H1 (cell line): ENCODE measurements around the gene EHD2.

Experiments used
- ASH2L ChIP-seq: fragments of 200-600, 300-600 bp; sonication (generic); IDR thresholded peaks from one replicate; pipeline ENCODE4 v1.7.1; 2017; ENCODE audit warnings: low read length
- CHD1 ChIP-seq: IDR thresholded peaks from 2 replicates; pipeline ENCODE4 v1.6.1; 2012; ENCODE audit warnings: low read depth, low read length, improper control_type of control experiment
- EZH2 ChIP-seq: fragments of 200-600 bp; sonication (generic); IDR thresholded peaks from 2 replicates; pipeline ENCODE4 v1.7.1; 2012; ENCODE audit warnings: low read depth, mild to moderate bottlenecking, moderate library complexity, low read length, inconsistent platforms; ENCODE audit not compliant: severe bottlenecking
- POLR2A ChIP-seq, 2 experiments: IDR thresholded peaks; 1 replicate in 1 of 2; 2 replicates in 1 of 2; pipeline ENCODE4 v1.6.1; 2011; ENCODE audit warnings: low read depth in 2 of 2, low read length in 2 of 2, mild to moderate bottlenecking in 2 of 2; ENCODE audit errors: control extremely low read depth in 1 of 2
- SAP30 ChIP-seq: fragments of 300-600 bp; sonication (generic); IDR thresholded peaks from 2 replicates; pipeline ENCODE4 v1.7.1; 2012; ENCODE audit warnings: low read length, moderate library complexity, mild to moderate bottlenecking, inconsistent platforms; ENCODE audit not compliant: insufficient read depth, insufficient replicate concordance
- SIN3A ChIP-seq, 2 experiments: IDR thresholded peaks in 1 of 2; conservative IDR thresholded peaks in 1 of 2; 2 replicates each; pipeline ENCODE4 v1.6.1; 2011 to 2012; ENCODE audit warnings: low read length in 2 of 2, improper control_type of control experiment in 1 of 2, low read depth in 1 of 2, mild to moderate bottlenecking in 1 of 2
- TCF12 ChIP-seq: IDR thresholded peaks from 2 replicates; pipeline ENCODE4 v1.6.1; 2011; ENCODE audit warnings: low read depth, mild to moderate bottlenecking, low read length
- TF ChIP-seq, protein P1 (sequence below), 3 experiments: IDR thresholded peaks; 1 replicate in 2 of 3; 2 replicates in 1 of 3; pipeline versions ENCODE4 v1.5.1 to v1.6.1; 2011; ENCODE audit warnings: low read length in 3 of 3, mild to moderate bottlenecking in 3 of 3, inconsistent platforms in 2 of 3, low read depth in 1 of 3, moderate library complexity in 1 of 3; ENCODE audit not compliant: insufficient read depth in 1 of 3; ENCODE audit errors: control extremely low read depth in 1 of 3

- TF ChIP-seq EZH2 (no peak), TCF12 (no peak), POLR2A (IDR thresholded peaks at IDR 0.05; ENCODE audit: control extremely low read depth in 1 of 2, low read depth in 2 of 2, low read length in 2 of 2) (no peak), ASH2L (no peak), SAP30 (no peak), CHD1 (no peak), SIN3A (conservative IDR thresholded peaks at IDR 0.05 in 1 of 2, IDR thresholded peaks at IDR 0.05 in 1 of 2; ENCODE audit: low read depth in 1 of 2, low read length in 2 of 2) (no peak)
- TF ChIP-seq, protein P1, sequence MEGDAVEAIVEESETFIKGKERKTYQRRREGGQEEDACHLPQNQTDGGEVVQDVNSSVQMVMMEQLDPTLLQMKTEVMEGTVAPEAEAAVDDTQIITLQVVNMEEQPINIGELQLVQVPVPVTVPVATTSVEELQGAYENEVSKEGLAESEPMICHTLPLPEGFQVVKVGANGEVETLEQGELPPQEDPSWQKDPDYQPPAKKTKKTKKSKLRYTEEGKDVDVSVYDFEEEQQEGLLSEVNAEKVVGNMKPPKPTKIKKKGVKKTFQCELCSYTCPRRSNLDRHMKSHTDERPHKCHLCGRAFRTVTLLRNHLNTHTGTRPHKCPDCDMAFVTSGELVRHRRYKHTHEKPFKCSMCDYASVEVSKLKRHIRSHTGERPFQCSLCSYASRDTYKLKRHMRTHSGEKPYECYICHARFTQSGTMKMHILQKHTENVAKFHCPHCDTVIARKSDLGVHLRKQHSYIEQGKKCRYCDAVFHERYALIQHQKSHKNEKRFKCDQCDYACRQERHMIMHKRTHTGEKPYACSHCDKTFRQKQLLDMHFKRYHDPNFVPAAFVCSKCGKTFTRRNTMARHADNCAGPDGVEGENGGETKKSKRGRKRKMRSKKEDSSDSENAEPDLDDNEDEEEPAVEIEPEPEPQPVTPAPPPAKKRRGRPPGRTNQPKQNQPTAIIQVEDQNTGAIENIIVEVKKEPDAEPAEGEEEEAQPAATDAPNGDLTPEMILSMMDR (IDR thresholded peaks at IDR 0.05; ENCODE audit: control extremely low read depth in 1 of 3, insufficient read depth in 1 of 3, low read depth in 1 of 3, low read length in 3 of 3) = no peak
These were observed 39.8 kb upstream of the EHD2 start for GRCh38 chr19:47673426-47673825.
